H1 (cell line): ENCODE data around the gene FLNC.

Experiments
- BCL11A ChIP-seq, 2 experiments: IDR thresholded peaks; one replicate each; pipeline ENCODE4 v1.6.1; 2011; ENCODE audit warnings: low read depth in 2 of 2, low read length in 2 of 2, mild to moderate bottlenecking in 2 of 2
- CHD2 ChIP-seq: IDR thresholded peaks from 2 replicates; pipeline ENCODE4 v1.6.1; 2012; ENCODE audit warnings: low read length, improper control_type of control experiment
- CTCF ChIP-seq, 3 experiments: IDR thresholded peaks; 1 replicate in 2 of 3; 2 replicates in 1 of 3; pipeline versions ENCODE4 v1.5.1 to v1.6.1; 2011; ENCODE audit warnings: low read length in 3 of 3, mild to moderate bottlenecking in 3 of 3, inconsistent platforms in 2 of 3, low read depth in 1 of 3, moderate library complexity in 1 of 3; ENCODE audit not compliant: insufficient read depth in 1 of 3; ENCODE audit errors: control extremely low read depth in 1 of 3
- EP300 ChIP-seq, 2 experiments: IDR thresholded peaks; 1 replicate in 1 of 2; 2 replicates in 1 of 2; pipeline ENCODE4 v1.6.1; 2011 to 2012; ENCODE audit warnings: low read depth in 2 of 2, low read length in 2 of 2, mild to moderate bottlenecking in 2 of 2, borderline replicate concordance in 1 of 2, inconsistent platforms in 1 of 2, moderate library complexity in 1 of 2
- FOSL1 ChIP-seq: IDR thresholded peaks from 2 replicates; pipeline ENCODE4 v1.6.1; 2011; ENCODE audit warnings: mild to moderate bottlenecking, low read depth, low read length, moderate library complexity; ENCODE audit not compliant: insufficient read depth
- HDAC6 ChIP-seq: IDR thresholded peaks from one replicate; pipeline ENCODE4 v1.7.1; 2012; ENCODE audit warnings: low read depth, mild to moderate bottlenecking, inconsistent platforms, low read length, moderate library complexity
- JUND ChIP-seq: IDR thresholded peaks from 2 replicates; pipeline ENCODE4 v1.6.1; 2011; ENCODE audit warnings: mild to moderate bottlenecking, improper control_type of control experiment, low read length
- PHF8 ChIP-seq: fragments of 200-600 bp; sonication (generic); conservative IDR thresholded peaks from 2 replicates; pipeline ENCODE4 v1.7.1; 2012; ENCODE audit warnings: low read depth, mild to moderate bottlenecking, inconsistent platforms, low read length, moderate library complexity
- POLR2A ChIP-seq, 2 experiments: IDR thresholded peaks; 1 replicate in 1 of 2; 2 replicates in 1 of 2; pipeline ENCODE4 v1.6.1; 2011; ENCODE audit warnings: low read depth in 2 of 2, low read length in 2 of 2, mild to moderate bottlenecking in 2 of 2; ENCODE audit errors: control extremely low read depth in 1 of 2
- POLR2AphosphoS5 ChIP-seq: IDR thresholded peaks from 2 replicates; pipeline ENCODE4 v1.6.1; 2011; ENCODE audit warnings: low read depth, low read length
- SIN3A ChIP-seq, 2 experiments: IDR thresholded peaks in 1 of 2; conservative IDR thresholded peaks in 1 of 2; 2 replicates each; pipeline ENCODE4 v1.6.1; 2011 to 2012; ENCODE audit warnings: low read length in 2 of 2, improper control_type of control experiment in 1 of 2, low read depth in 1 of 2, mild to moderate bottlenecking in 1 of 2

GRCh38 chr7:128874140-128875031, 44.2 kb downstream of the FLNC start:
- TF ChIP-seq FOSL1 (no peak), CHD2 (no peak), CTCF (IDR thresholded peaks at IDR 0.05; ENCODE audit: control extremely low read depth in 1 of 3, insufficient read depth in 1 of 3, low read depth in 1 of 3, low read length in 3 of 3) (no peak), POLR2AphosphoS5 (no peak), PHF8 (no peak), SIN3A (conservative IDR thresholded peaks at IDR 0.05 in 1 of 2, IDR thresholded peaks at IDR 0.05 in 1 of 2; ENCODE audit: low read depth in 1 of 2, low read length in 2 of 2) (no peak), HDAC6 (no peak), POLR2A (IDR thresholded peaks at IDR 0.05; ENCODE audit: control extremely low read depth in 1 of 2, low read depth in 2 of 2, low read length in 2 of 2) (no peak), EP300 (IDR thresholded peaks at IDR 0.05; ENCODE audit: borderline replicate concordance in 1 of 2, low read depth in 2 of 2, low read length in 2 of 2) (no peak), JUND (no peak), BCL11A (IDR thresholded peaks at IDR 0.05; ENCODE audit: low read depth in 2 of 2, low read length in 2 of 2) (no peak)
